HPDE6-E6E7 (cell line): ENCODE results near the gene TPP1.

Experiments
- DNase-seq: peaks from one replicate; pipeline ENCODE4 v3.0.0; 2011; ENCODE audit warnings: missing footprints; ENCODE audit errors: extremely low spot score

The TPP1 gene

DNA sequence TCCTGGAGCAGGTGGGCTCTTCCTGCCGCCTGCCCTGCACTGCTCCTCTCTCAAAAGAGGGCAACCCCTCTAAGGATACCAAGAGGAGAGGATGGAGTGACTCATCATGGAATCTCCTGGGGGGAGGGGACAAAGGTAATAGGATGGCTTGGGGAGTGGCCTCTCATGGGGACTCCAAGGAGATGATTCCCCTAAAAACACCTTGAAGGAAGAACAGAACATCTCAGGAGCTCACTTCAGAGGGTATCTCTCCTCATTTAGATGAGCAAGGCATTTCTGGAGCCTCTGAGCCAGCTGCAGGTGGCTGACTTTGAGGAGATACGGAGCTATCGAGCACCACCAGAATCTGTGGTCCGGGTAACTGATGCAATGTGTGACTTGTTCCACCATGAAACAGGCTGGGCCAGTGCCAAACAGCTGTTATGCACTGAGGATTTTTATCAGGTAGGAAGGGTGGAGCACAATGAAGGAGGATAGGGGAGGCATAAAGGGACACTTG is 56.1 kb downstream of the TPP1 start:
- no peak for DNase-seq
